RCC 7860 (cell line): ENCODE results near the gene LCOR.

Experiments
- DNase-seq: peaks from one replicate; pipeline ENCODE4 v3.0.0-alpha.2; 2015; ENCODE audit warnings: low spot score
- FAIRE-seq: peaks from 2 replicates; lab custom pipeline; 2012; peaks lifted over from hg19 to GRCh38; lab: Jason Lieb, UNC

The LCOR gene

GRCh38 chr10:97005349-97005748 is 173.3 kb downstream of the LCOR start:
- DNase-seq (no peak), FAIRE-seq (no peak)

- no peak for DNase-seq
- FAIRE-seq = no peak
Observed at GRCh38 chr10:97006364-97006763, 174.3 kb downstream of the LCOR start.

- DNase-seq (no peak), FAIRE-seq (no peak)
Observed at GRCh38 chr10:97007417-97007816, 175.3 kb downstream of the LCOR start.

- DNase-seq (no peak), FAIRE-seq (no peak)
Observed at GRCh38 chr10:97010695-97011206, 178.7 kb downstream of the LCOR start.

- DNase-seq = no peak
- no peak for FAIRE-seq
Observed at GRCh38 chr10:97011397-97011796, 179.3 kb downstream of the LCOR start.

GRCh38 chr10:97012470-97012869 is 180.4 kb downstream of the LCOR start:
- no peak for FAIRE-seq

GRCh38 chr10:97013568-97013967 is 181.5 kb downstream of the LCOR start:
- FAIRE-seq (no peak), DNase-seq (no peak)

More at GRCh38 chr10:97012470-97012869, 180.4 kb downstream of the LCOR start:
- no peak for DNase-seq

GRCh38 chr10:97013983-97014382 is 181.9 kb downstream of the LCOR start:
- FAIRE-seq (no peak), DNase-seq (no peak)

GRCh38 chr10:97015240-97015639 is 183.1 kb downstream of the LCOR start:
- FAIRE-seq (no peak), DNase-seq (no peak)

GRCh38 chr10:97016728-97017473 is 184.8 kb downstream of the LCOR start:
- DNase-seq (no peak), FAIRE-seq (no peak)

GRCh38 chr10:97017474-97017903 is 185.4 kb downstream of the LCOR start:
- FAIRE-seq = no peak
- DNase-seq = no peak

- no peak for DNase-seq
- no peak for FAIRE-seq
Observed at GRCh38 chr10:97018251-97019212, 186.4 kb downstream of the LCOR start.

- FAIRE-seq (no peak), DNase-seq (no peak)
Observed at GRCh38 chr10:97019213-97019844, 187.2 kb downstream of the LCOR start.

- FAIRE-seq (no peak), DNase-seq (no peak)
Observed at GRCh38 chr10:97020452-97021400, 188.6 kb downstream of the LCOR start.

GRCh38 chr10:97022616-97023015 is 190.5 kb downstream of the LCOR start:
- no peak for FAIRE-seq
- no peak for DNase-seq

GRCh38 chr10:97023401-97024167 is 191.5 kb downstream of the LCOR start:
- FAIRE-seq (no peak), DNase-seq (no peak)

GRCh38 chr10:97024168-97025073 is 192.3 kb downstream of the LCOR start:
- no peak for FAIRE-seq
- DNase-seq = peak; percentile 44

- no peak for DNase-seq
- no peak for FAIRE-seq
Observed at GRCh38 chr10:97025613-97026242, 193.6 kb downstream of the LCOR start.
